ENCODE measurements around the gene TIMMDC1. TPM values are rescaled to one million over a fixed set of nuclear protein-coding genes. Genes with fewer than 3 reads are reported as not detected.

The TIMMDC1 gene
- total and polyA plus RNA-seq, 9 of the 15 experiments (the other 6 are each of a cell fraction or from before 2014, with no cell fraction given) = 62.1 to 226 (median 86.6) TPM

GRCh38 chr3:119559441-119559963, 61.2 kb downstream of the TIMMDC1 start, which contains the start of gene CD80 (continued):
- TF ChIP-seq ZNF398 (CRISPR knock-in tag; IDR thresholded peaks at IDR 0.05) = no peak
- TF ChIP-seq ZBTB12 (CRISPR knock-in tag; IDR thresholded peaks at IDR 0.05) = no peak
- no peak for TF ChIP-seq ZFP91 (CRISPR knock-in tag; IDR thresholded peaks at IDR 0.05)
- TF ChIP-seq BRCA1 (IDR thresholded peaks at IDR 0.05) = no peak
- TF ChIP-seq BRCA1 (CRISPR knock-in tag; IDR thresholded peaks at IDR 0.05) = no peak
- no peak for TF ChIP-seq E2F4 (CRISPR knock-in tag; IDR thresholded peaks at IDR 0.05; ENCODE audit: low read depth)
- TF ChIP-seq TEAD1 (CRISPR knock-in tag; IDR thresholded peaks at IDR 0.05) = no peak
- no peak for TF ChIP-seq SMARCA5 (IDR thresholded peaks at IDR 0.05)
- no peak for TF ChIP-seq NR2C2 (CRISPR knock-in tag; IDR thresholded peaks at IDR 0.05)
- TF ChIP-seq NR2C2 (tag; IDR thresholded peaks at IDR 0.05) = peak; percentile 49
- TF ChIP-seq KLF1 (tag; IDR thresholded peaks at IDR 0.05) = no peak
- no peak for TF ChIP-seq IFI16 (CRISPR knock-in tag; IDR thresholded peaks at IDR 0.05)
- peak; percentile 98 for TF ChIP-seq HMBOX1 (IDR thresholded peaks at IDR 0.05)
- TF ChIP-seq RNF219 (CRISPR knock-in tag; IDR thresholded peaks at IDR 0.05) = no peak
- TF ChIP-seq ELK1 (CRISPR knock-in tag; IDR thresholded peaks at IDR 0.05) = no peak
- TF ChIP-seq NR0B1 (IDR thresholded peaks at IDR 0.05; ENCODE audit: partially characterized antibody) = no peak
- TF ChIP-seq MEIS2 (IDR thresholded peaks at IDR 0.05; ENCODE audit: partially characterized antibody) = peak; percentile 24
